Muscle layer of duodenum (tissue), 2 donors: ENCODE measurements around the gene INTS1.

Experiments
- H3K27ac ChIP-seq: one replicate; pipeline ENCODE4 v1.7.0; 2013; ENCODE audit warnings: mild to moderate bottlenecking, low read length
- H3K27me3 ChIP-seq: one replicate; pipeline ENCODE4 v1.7.0; 2013; ENCODE audit warnings: low read depth, mild to moderate bottlenecking, control low read depth, low read length
- H3K36me3 ChIP-seq, 2 donors: one replicate each; pipeline ENCODE4 v1.7.0; 2013; ENCODE audit warnings: low read length in 2 of 2, control low read depth in 1 of 2, mild to moderate bottlenecking in 1 of 2; ENCODE audit not compliant: insufficient read depth in 2 of 2, control insufficient read depth in 1 of 2
- H3K4me1 ChIP-seq, 2 donors: one replicate each; pipeline ENCODE4 v1.7.0; 2013; ENCODE audit warnings: low read length in 2 of 2, mild to moderate bottlenecking in 2 of 2, control low read depth in 1 of 2, moderate library complexity in 1 of 2; ENCODE audit not compliant: insufficient read depth in 2 of 2, control insufficient read depth in 1 of 2
- H3K4me3 ChIP-seq, 2 donors: one replicate each; pipeline ENCODE4 v1.7.0; 2013; ENCODE audit warnings: low read length in 2 of 2, low read depth in 1 of 2, mild to moderate bottlenecking in 1 of 2
- H3K9me3 ChIP-seq, 2 donors: one replicate each; pipeline ENCODE4 v1.7.0; 2013; ENCODE audit warnings: low read length in 2 of 2, control low read depth in 1 of 2, mild to moderate bottlenecking in 1 of 2; ENCODE audit not compliant: control insufficient read depth in 1 of 2
- donor health status: healthy.

INTS1 gene

DNA sequence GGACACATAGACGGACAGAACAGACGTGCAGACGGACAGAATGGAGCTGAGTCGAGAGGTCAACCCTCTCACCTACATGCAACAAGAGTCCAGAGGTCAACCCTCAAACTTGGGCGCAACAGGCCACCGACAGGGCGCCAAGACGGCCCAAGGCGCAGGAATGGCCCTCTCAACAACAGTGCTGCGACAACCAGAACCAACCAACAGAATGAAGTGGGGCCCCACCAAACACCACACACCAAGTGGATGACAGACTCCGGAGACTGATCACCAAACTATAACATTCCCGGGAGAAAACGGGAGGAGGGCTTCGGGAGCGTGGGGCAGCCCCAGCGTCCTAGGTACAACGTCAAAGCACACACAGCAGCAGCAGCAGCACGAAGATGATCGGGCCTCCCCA, 13.4 kb downstream of the INTS1 start:
- Histone ChIP-seq H3K27ac (no peak overlapping the region), H3K4me1 (no peaks in the 10 kb centered on the region), H3K9me3 (no peaks in the 10 kb centered on the region), H3K4me3 (no peak overlapping the region), H3K36me3 (peaks cover 24 to 94% of the 10 kb centered on the region in 2 donors), H3K27me3 (no peaks in the 10 kb centered on the region)

DNA sequence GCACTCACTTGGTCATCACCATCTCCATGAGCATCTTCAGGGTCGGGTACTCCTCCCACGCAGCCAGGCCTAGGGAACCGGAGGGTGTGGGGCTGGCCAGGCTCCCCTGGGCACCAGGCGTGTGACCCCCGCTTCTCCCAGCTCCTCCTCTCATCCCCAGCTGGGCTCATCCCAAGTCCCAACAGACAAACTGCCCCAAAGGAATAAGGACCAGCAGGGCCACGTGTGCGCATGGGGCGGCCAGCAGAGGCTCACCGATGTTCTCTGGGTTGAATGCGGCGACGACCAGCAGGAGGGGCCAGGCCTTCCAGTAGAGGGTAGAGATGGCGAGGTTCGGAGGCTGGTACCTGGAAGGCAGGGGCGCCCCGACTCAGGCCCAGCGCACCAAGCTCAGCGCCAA, 14.9 kb downstream of the INTS1 start:
- Histone ChIP-seq H3K4me1 (no peaks in the 10 kb centered on the region), H3K9me3 (no peaks in the 10 kb centered on the region), H3K36me3 (peaks cover 25 to 93% of the 10 kb centered on the region in 2 donors), H3K27me3 (no peaks in the 10 kb centered on the region), H3K4me3 (no peak overlapping the region), H3K27ac (no peak overlapping the region)

DNA sequence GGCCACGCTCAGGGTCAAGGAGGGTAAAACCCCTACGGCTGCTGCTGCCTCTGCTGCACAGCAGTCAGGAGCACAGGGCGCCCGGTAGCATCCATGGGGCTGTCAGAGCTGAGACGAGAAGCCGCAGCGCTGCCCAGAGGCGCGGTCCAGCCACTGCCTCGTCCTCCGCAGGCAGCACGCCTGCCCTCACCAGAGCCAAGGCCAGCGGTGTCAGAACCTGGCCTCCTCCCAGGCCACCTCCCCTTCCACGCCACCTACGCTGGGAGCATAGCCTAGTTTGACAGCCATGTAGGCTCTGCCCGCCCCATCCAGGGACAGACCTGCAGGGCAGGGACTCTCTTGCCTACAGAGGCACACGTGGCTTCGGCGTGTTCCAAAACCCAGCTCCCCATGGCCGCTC, 16.2 kb downstream of the INTS1 start:
- no peaks in the 10 kb centered on the region for H3K9me3 ChIP-seq
- peaks cover 25 to 93% of the 10 kb centered on the region in 2 donors for H3K36me3 ChIP-seq
- H3K27ac ChIP-seq: no peak overlapping the region
- no peaks in the 10 kb centered on the region for H3K27me3 ChIP-seq
- H3K4me1 ChIP-seq: no peaks in the 10 kb centered on the region
- H3K4me3 ChIP-seq: no peak overlapping the region

DNA sequence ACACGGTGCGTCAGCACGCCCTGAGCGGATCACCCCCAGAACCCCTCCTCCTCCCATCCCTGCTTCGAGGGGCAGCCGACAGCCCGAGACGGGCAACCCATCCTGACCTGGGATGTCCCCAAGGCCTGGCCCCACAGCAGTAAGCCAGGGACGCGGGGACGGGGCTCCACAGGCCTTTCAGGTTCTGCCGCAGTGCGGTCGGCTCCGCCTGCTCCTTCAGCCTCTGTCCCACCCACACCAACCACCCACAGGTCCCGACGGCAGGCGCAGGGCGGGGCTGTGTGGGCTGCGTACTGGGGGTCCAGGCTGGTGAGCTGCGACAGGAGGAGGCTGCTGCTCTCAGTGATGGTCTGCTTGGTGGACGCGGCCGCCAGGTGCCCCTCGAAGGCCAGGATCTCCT, 16.7 kb downstream of the INTS1 start:
- H3K27me3 ChIP-seq: no peaks in the 10 kb centered on the region
- H3K4me3 ChIP-seq: no peak overlapping the region
- peaks cover 25 to 93% of the 10 kb centered on the region in 2 donors for H3K36me3 ChIP-seq
- no peak overlapping the region for H3K27ac ChIP-seq
- H3K9me3 ChIP-seq: no peaks in the 10 kb centered on the region
- no peaks in the 10 kb centered on the region for H3K4me1 ChIP-seq

DNA sequence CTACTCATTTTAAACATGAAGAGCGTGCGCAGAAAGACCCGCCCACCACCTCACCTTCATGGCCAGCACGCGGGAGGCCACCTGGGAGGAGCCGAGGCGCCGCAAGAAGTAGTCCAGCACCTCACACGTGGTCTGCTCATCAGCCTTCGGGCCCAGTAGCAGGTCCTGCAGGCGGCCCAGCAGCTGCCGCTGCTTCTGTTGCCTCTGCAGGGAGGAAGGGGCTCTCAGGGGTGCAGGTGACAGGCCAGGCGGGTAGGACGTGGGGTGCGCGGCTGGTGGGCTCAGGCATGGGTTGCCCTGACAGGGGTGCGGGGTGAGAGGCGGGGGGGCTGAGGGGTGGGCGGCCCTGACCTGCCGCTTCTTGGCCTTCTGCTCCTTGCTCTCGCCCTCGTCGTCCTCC, 17.6 kb downstream of the INTS1 start:
- Histone ChIP-seq H3K9me3 (no peaks in the 10 kb centered on the region), H3K27ac (no peak overlapping the region), H3K27me3 (no peaks in the 10 kb centered on the region), H3K4me3 (no peak overlapping the region), H3K4me1 (no peaks in the 10 kb centered on the region), H3K36me3 (peaks cover 18 to 93% of the 10 kb centered on the region in 2 donors)

DNA sequence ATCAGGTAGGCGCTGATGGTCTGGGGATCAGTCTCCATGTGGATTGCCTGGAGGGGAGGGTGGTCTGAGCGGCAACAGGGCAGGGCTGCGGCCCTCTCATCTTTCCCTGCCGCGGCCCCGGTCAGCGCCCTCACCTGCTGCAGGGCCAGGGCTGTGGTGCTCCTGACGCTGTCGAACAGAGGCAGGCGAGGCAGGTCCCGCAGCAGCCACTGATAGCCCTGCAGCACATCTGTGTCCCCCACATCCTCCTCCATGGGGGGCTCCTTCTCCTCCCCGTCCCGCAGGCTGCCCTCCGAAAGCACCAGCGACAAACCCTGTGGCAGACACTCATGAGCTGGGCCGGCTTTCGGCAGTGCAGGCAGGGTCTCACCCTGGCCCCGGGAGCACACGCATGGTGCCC, 19.0 kb downstream of the INTS1 start:
- Histone ChIP-seq H3K36me3 (peaks cover 14 to 95% of the 10 kb centered on the region in 2 donors), H3K4me3 (no peak overlapping the region), H3K9me3 (no peaks in the 10 kb centered on the region), H3K4me1 (no peaks in the 10 kb centered on the region), H3K27me3 (no peaks in the 10 kb centered on the region), H3K27ac (no peak overlapping the region)

DNA sequence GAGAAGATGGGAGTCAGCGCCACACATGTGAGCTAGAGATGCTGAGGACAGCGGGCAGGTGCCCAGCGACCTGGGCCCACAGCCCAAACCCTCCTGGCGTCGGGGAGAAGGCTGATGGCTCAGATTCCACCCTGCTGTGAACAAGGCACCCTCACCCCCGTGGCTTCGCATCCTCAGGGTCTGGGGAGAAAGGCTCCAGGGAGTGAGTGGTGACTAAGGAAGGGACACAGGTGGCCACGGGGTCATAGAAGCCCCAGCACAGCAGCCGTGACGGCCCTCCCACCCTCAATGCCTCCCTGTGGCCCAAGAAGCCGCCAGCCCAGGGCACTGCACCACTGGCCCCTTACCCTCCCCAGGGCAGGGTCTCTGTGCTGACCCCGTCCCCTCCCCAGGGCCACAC, 19.6 kb downstream of the INTS1 start:
- Histone ChIP-seq H3K9me3 (no peaks in the 10 kb centered on the region), H3K4me1 (no peaks in the 10 kb centered on the region), H3K27ac (no peak overlapping the region), H3K27me3 (no peaks in the 10 kb centered on the region), H3K36me3 (peaks cover 14 to 95% of the 10 kb centered on the region in 2 donors), H3K4me3 (no peak overlapping the region)

DNA sequence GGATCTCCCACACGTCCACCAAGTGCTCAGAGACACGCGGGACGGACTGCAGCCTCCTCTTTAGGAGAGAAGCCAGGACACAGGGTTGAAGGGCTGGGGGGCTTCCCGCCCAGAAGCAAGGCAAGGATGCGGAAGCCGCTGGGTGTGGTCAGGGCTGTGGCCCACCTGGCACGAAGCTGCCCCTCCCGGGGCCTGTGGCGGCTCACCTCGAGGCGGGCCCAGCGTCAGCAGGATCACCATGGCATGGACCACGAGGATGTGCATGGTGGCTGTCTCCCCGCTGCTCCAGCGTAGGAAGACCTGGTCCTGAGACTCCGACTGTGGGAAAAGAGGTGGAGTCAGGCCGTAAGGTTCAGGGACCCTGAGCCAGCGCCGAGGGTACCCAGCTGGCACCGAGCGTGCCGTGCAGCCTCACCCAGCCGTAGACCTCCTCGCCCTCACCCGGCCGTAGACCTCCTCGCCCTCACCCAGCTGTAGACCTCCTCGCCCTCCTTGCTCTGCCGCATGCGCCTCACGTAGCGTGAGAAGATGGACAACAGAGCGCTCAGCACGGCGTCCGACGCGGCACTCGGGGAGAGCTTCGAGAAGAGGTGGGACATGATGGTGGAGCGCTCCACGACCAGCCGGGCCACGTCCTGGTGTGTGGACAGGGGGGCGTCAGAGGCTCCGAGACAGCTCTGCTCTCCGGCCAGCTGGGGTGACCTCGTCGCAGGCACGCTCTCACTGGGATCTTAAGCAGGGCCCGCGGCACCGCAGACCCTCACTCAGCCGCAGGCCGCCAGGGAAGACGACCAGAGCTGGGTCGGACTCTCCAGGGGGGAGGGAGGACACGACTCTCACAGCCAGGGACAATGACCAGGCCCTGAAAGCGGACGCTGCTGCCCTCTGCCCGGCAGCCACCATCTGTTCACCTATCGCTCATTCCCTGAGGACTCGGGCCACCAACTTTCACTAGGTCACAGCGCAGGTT, 20.4 kb downstream of the INTS1 start:
- Histone ChIP-seq H3K27me3 (no peaks in the 10 kb centered on the region), H3K4me3 (no peak overlapping the region), H3K9me3 (no peaks in the 10 kb centered on the region), H3K27ac (no peak overlapping the region), H3K36me3 (peaks cover 14 to 95% of the 10 kb centered on the region in 2 donors), H3K4me1 (no peaks in the 10 kb centered on the region)

DNA sequence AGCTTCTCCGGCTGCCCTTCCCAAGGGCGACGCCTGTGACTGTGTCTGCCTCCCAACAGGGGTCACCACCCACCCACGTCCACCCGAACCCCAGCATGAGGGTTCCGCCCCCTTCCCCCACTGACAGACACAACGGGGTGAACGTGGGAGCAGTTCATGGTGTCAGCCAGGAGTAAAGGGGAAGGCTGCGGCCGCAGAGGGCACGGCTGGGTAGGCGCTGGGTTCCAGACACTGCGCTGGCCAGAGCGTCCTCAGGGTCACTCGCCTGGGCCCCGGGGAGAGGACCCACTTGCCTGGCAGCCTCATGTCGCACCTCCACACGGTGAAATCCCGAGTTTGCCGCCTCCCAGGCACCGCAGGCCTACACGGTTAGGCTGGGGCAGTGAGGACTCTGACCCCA, 21.1 kb downstream of the INTS1 start:
- H3K4me1 ChIP-seq: no peaks in the 10 kb centered on the region
- no peak overlapping the region for H3K4me3 ChIP-seq
- no peaks in the 10 kb centered on the region for H3K27me3 ChIP-seq
- H3K36me3 ChIP-seq: peaks cover 8 to 95% of the 10 kb centered on the region in 2 donors
- H3K27ac ChIP-seq: no peak overlapping the region
- H3K9me3 ChIP-seq: no peaks in the 10 kb centered on the region

DNA sequence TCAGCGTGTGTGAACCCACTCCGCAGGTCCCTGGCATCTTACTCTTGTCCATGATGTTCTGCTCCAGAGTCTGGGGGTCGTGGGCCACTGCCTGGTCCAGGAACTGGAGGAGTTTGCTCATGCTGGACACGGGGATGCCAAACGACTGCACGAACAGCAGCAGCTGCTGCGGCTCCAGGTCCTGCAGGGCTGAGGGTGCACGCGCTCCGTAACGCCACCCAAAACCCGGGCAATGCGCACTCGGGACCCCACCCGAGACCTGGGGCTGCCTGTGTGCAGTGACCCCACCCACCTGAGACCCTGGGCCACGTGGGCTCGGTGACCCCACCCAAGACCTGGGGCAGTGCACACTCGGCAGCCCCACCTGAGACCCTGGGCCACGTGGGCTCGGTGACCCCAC, 22.9 kb downstream of the INTS1 start:
- Histone ChIP-seq H3K27ac (no peak overlapping the region), H3K4me1 (no peaks in the 10 kb centered on the region), H3K9me3 (no peaks in the 10 kb centered on the region), H3K36me3 (peaks cover 8 to 95% of the 10 kb centered on the region in 2 donors), H3K27me3 (no peaks in the 10 kb centered on the region), H3K4me3 (no peak overlapping the region)

DNA sequence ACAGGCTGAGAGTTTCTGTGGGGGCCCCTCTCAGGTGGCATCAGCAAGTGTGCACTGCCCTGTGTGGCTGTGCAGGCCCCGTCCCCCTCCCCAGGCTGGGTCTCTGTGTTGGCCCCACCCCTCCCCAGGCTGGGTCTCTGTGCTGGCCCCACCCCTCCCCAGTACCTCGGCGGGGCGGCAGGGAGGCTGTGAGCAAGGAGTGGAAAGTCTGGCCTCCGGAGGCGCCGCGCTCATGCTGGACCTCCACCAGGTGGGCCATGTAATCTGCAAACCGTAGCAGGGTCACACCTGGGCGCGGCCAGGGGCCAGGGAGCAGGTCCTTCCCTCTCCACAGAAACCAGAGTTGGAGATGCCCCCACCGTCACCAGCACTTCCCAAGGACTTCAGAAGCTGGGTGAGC, 23.5 kb downstream of the INTS1 start:
- no peaks in the 10 kb centered on the region for H3K9me3 ChIP-seq
- H3K27me3 ChIP-seq: no peaks in the 10 kb centered on the region
- H3K4me1 ChIP-seq: no peaks in the 10 kb centered on the region
- no peak overlapping the region for H3K4me3 ChIP-seq
- peaks cover 8 to 100% of the 10 kb centered on the region in 2 donors for H3K36me3 ChIP-seq
- no peak overlapping the region for H3K27ac ChIP-seq

DNA sequence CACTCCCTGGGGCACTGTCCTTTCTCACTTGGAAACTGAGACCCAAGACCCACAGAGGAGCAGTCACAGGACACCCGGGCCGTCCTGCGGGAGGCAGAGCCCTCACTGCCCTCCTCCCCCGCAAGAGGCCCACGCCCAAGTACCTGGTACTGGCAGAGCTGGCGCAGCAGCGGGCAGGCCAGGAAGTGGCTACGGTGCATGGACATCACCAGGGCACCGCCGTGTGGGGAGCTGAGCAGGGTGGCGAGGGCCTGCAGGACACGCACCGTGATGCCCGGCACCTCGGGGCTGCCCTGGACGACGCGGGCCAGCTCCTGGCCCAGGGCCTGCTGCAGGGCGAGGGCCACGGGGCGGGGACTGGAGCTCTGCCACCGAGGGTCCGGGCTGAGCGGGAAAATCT, 24.9 kb downstream of the INTS1 start:
- H3K36me3 ChIP-seq: peaks cover 5 to 94% of the 10 kb centered on the region in 2 donors
- H3K27ac ChIP-seq: no peak overlapping the region
- H3K9me3 ChIP-seq: no peaks in the 10 kb centered on the region
- H3K4me3 ChIP-seq: no peak overlapping the region
- no peaks in the 10 kb centered on the region for H3K4me1 ChIP-seq
- no peaks in the 10 kb centered on the region for H3K27me3 ChIP-seq
